ENCODE measurements around the gene RNF168.
A peak's percentile ranks its signal among the peaks of the same experiment; 100 is the strongest.

The RNF168 gene

DNA sequence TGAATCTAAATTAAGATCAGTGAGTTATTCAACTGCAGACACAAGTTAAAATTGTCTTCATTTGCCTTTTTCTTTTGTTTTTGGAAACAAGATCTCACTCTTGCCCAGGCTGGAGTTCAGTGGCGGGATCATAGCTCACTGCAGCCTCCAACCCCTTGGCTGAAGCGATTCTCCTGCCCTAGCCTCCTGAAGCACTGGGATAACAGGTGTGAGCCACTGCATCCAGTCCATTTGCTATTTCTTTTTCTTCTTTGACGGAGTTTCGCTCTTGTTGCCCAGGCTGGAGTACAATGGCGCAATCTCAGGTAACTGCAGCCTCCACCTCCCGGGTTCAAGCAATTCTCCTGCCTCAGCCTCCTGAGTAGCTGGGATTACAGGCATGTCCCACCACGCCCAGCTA lies 10.3 kb downstream of the RNF168 start:
- in situ Hi-C loops (cut with MboI; ENCODE audit: low pct_unique_long_range_greater_than_20kb, low sequenced_read_pairs, unreplicated experiment), result loop anchor here (25.0 kb wide), 1 partner anchor 231 kb away; no protein-coding TSS in a partner anchor
- DNase-seq (ENCODE audit: low spot score), result no peak
- TF ChIP-seq CTCF (IDR thresholded peaks at IDR 0.05; ENCODE audit: extremely low read depth, insufficient read depth, missing control alignments), result no peak

- no peak for DNase-seq (ENCODE audit: low spot score)
- no peak for TF ChIP-seq CTCF (IDR thresholded peaks at IDR 0.05; ENCODE audit: extremely low read depth, insufficient read depth, missing control alignments)
- in situ Hi-C loops (cut with MboI; ENCODE audit: low pct_unique_long_range_greater_than_20kb, low sequenced_read_pairs, unreplicated experiment), result loop anchor here (25.0 kb wide), 1 partner anchor 230 kb away; no protein-coding TSS in a partner anchor
These were observed 11.5 kb downstream of the RNF168 start for GRCh38 chr3:196492080-196492479.

GRCh38 chr3:196489747-196490146 lies 13.8 kb downstream of the RNF168 start:
- in situ Hi-C loops (cut with MboI; ENCODE audit: low pct_unique_long_range_greater_than_20kb, low sequenced_read_pairs, unreplicated experiment), result loop anchor here (25.0 kb wide), 1 partner anchor 227 kb away; no protein-coding TSS in a partner anchor

GRCh38 chr3:196486263-196486662 lies 17.3 kb downstream of the RNF168 start:
- in situ Hi-C loops (cut with MboI; ENCODE audit: low pct_unique_long_range_greater_than_20kb, low sequenced_read_pairs, unreplicated experiment), result loop anchor here (25.0 kb wide), 1 partner anchor 224 kb away; no protein-coding TSS in a partner anchor
- DNase-seq (ENCODE audit: low spot score), result no peak

More at GRCh38 chr3:196489747-196490146, 13.8 kb downstream of the RNF168 start:
- DNase-seq (ENCODE audit: low spot score), result no peak
- no peak for TF ChIP-seq CTCF (IDR thresholded peaks at IDR 0.05; ENCODE audit: extremely low read depth, insufficient read depth, missing control alignments)

GRCh38 chr3:196477678-196478077 lies 25.9 kb downstream of the RNF168 start:
- in situ Hi-C loops (cut with MboI; ENCODE audit: low pct_unique_long_range_greater_than_20kb, low sequenced_read_pairs, unreplicated experiment), result loop anchor here (25.0 kb wide), 1 partner anchor 215 kb away; no protein-coding TSS in a partner anchor
- DNase-seq (ENCODE audit: low spot score), result no peak
- no peak for TF ChIP-seq CTCF (IDR thresholded peaks at IDR 0.05; ENCODE audit: extremely low read depth, insufficient read depth, missing control alignments)

More at GRCh38 chr3:196486263-196486662, 17.3 kb downstream of the RNF168 start:
- peak; percentile 51 for TF ChIP-seq CTCF (IDR thresholded peaks at IDR 0.05; ENCODE audit: extremely low read depth, insufficient read depth, missing control alignments)

- no peak for DNase-seq (ENCODE audit: low spot score)
- TF ChIP-seq CTCF (IDR thresholded peaks at IDR 0.05; ENCODE audit: extremely low read depth, insufficient read depth, missing control alignments), result no peak
- in situ Hi-C loops (cut with MboI; ENCODE audit: low pct_unique_long_range_greater_than_20kb, low sequenced_read_pairs, unreplicated experiment), result no loop called here
These were observed 31.3 kb downstream of the RNF168 start for GRCh38 chr3:196472286-196472685.

Data from GM13977 (cell line).